ENCODE results near the gene PCSK4. TPM values are rescaled to one million over a fixed set of nuclear protein-coding genes. Genes with fewer than 3 reads are reported as not detected.
"Not testable (repeated sequence)": the region's sequence is repeated elsewhere in the genome, so short reads cannot be mapped to it uniquely, and the experiment has no call there.

PCSK4 gene
- total RNA-seq, 1 experiment from 2014 or later, result 0.34 TPM

DNA sequence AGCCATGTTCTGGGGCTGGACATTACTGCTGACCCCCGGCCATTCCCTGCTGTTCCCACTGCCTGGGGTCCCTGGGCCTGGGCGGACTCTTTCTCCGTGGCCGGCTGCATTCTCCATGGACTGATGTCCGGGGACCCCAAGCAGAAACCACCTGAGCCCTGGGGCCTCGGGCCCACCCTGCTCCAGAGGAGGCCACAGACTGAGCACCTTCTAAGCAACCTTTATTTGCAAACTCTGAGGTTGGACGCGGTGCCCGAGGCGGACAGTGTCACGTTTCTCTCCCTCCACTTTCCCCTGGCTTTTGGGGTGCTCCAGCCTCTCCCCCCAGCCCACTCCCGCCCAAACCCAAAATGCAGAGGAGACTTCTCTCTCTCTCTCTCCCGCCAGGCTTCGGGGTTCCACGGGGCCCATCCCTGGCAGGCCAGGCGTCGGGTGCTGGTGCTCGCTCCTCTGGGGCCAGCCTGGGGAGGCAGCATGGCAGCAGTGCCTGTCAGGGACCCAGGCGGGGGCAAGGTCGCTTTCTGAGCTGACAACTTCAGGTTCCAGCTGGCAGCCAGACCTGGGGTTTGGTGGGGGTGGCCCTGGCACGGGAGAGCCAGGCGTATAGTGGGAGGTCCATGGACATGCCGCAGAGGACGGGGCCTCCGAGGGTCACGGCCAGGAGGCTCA lies 8.8 kb downstream of the PCSK4 start:
- H3K9me3 ChIP-seq (replicated peaks), result no peaks in the 10 kb centered on the region
- H3K4me3 ChIP-seq, result no peak overlapping the region
- H3K4me1 ChIP-seq (replicated peaks), result peaks cover 12% of the 10 kb centered on the region
- no peaks in the 10 kb centered on the region for H3K27me3 ChIP-seq (replicated peaks)
- no peak overlapping the region for H3K27ac ChIP-seq
- H3K36me3 ChIP-seq, result peaks cover 9% of the 10 kb centered on the region; the same call in 1 of the 2 replicates
- DNase-seq (ENCODE audit: low read depth in 1 of 2, low spot score in 2 of 2), result no peak

DNA sequence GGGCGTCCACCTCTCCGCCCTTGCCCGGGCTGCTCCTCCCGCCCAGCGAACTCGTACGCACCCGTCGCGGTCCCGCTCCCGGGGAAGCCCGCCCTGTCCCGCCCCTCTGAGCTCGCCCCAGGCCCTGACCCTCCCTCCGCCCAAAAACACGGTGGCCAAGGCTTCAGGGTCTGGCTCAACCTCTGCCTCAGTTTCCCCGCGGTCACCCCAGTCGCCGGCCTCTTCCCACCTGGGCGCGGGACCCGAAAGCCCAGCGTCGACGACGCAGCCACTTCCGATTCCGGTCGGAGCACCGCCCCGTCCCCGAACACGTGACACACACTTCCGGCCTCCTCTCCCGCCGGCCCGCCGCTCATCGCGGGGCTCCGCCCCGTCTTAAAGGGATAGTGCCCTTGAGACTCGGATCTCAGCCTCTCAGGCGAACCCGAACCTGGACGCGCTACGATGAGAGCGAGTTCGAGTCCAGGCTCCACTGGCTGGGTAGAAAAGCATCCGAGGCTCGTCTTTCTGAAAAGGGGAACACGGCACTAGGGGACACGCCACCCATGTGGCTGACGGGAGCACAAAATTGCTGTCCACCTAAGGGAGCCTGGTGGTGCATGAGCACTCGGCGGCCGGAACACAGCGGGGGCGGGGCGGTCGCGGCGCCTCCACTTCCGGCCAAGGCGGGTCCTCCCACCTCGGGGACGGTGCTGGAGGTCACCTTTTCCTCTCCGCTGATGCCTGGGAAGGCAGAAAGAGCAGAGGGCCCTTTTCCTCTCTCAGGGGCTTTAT lies 11.0 kb downstream of the PCSK4 start, which contains the start of gene C19orf25:
C19orf25 (minus strand) TSS at position 282 of the 774 bp plus-strand sequence. CDS start 312 bp downstream, outside the sequence.
- H3K27ac ChIP-seq, result peak within 1 kb of the TSS; percentile 33

DNA sequence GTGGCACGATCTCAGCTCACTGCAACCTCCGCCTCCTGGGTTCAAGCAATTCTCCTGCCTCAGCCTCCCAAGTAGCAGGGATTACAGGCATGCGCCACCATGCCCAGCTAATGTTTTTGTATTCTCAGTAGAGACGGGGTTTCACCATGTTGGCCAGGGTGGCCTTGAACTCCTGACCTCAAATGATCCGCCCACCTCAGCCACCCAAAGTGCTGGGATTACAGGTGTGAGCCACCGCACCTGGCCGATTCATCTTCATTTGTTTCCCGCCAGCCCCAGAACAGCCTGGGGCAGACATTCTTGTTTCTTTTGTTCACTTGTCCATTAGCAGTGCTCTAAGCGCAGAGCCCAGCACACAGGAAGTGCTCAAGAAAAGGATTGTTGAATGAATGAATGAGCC lies 13.1 kb downstream of the PCSK4 start:
- H3K36me3 ChIP-seq, result peaks cover 25% of the 10 kb centered on the region
- not testable (repeated sequence) for H3K27ac ChIP-seq; H3K27me3 ChIP-seq (replicated peaks); H3K4me3 ChIP-seq; H3K9me3 ChIP-seq (replicated peaks); DNase-seq (ENCODE audit: low read depth in 1 of 2, low spot score in 2 of 2)
- H3K4me1 ChIP-seq (replicated peaks), result peaks cover 12% of the 10 kb centered on the region

More for the DNA sequence above, 11.0 kb downstream of the PCSK4 start, which contains the start of gene C19orf25:
- Histone ChIP-seq H3K4me3 (peak within 1 kb of the TSS; percentile 55), H3K9me3 (replicated peaks) (no peaks in the 10 kb centered on the region), H3K4me1 (replicated peaks) (peaks cover 12% of the 10 kb centered on the region), H3K36me3 (peaks cover 25% of the 10 kb centered on the region), H3K27me3 (replicated peaks) (no peaks in the 10 kb centered on the region)
- DNase-seq (ENCODE audit: low read depth in 1 of 2, low spot score in 2 of 2), result peak; percentile 96

DNA sequence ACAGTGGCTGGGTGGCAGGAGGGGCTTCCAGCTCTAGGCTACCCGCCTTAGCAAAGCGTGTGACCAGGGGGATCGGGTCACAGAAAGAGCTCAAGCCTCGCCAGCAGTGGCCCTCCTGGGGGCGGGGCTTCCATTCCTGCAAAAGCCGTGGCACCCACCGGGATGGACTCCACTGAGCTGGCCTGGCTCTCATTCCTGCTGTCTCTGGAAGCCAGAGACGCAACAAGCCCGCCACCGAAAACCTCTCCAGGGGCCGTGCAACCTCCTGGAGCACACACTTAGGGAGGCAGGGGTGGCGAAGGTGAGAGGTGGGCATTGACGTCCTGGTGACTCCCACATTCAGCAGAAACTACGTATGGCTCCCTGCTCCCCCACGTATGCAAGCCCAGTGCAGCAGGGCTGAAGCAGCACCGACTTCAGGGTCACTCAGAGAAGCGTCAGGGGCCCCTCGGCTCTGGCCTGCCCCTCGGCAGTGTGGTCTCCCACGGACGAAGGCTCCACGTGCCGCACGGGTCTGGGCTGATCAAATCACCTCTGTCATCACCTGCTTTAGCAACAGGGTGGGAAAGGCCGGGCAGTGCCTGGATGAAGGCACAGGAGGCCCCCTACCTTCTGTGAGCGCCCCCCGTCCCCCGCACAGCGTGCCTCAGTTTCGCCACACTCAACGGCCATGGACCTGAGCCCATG lies 14.3 kb downstream of the PCSK4 start:
- Histone ChIP-seq H3K4me3 (no peak overlapping the region), H3K36me3 (peaks cover 25% of the 10 kb centered on the region), H3K27me3 (replicated peaks) (peaks cover 21% of the 10 kb centered on the region), H3K27ac (no peak overlapping the region), H3K4me1 (replicated peaks) (peaks cover 16% of the 10 kb centered on the region), H3K9me3 (replicated peaks) (no peaks in the 10 kb centered on the region)
- no peak for DNase-seq (ENCODE audit: low read depth in 1 of 2, low spot score in 2 of 2)

DNA sequence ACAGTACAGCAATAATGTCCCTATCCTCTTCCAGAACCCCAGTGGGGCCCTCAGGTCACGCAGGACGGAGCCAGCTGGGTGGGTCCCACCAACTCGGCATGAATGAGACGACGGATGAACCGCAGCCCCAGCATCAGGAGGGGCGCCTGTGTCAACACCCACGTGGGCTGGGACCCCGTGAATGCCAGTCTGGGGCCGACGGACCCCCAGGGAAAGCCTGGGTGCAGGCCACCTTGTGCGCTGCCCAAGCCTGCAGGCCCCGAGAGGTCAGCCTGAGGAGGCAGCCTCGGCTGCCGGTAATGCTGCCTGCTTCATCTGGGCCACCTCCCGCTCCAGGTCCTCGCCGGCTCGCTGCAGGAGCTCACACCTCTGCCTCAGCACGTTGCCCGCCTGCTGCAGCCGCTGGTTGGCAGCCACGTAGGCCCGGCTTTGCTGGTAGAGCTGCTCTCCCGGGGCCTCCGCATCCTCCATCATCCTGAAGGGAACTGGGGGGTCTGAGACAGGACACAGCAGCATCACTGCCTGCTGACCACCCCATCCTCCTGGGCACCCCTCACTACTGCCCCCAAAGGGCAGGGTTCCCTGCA lies 15.3 kb downstream of the PCSK4 start:
- peaks cover 4% of the 10 kb centered on the region; the same call in 1 of the 2 replicates for H3K9me3 ChIP-seq (replicated peaks)
- DNase-seq (ENCODE audit: low read depth in 1 of 2, low spot score in 2 of 2), result no peak
- peaks cover 26% of the 10 kb centered on the region for H3K4me1 ChIP-seq (replicated peaks)

DNA sequence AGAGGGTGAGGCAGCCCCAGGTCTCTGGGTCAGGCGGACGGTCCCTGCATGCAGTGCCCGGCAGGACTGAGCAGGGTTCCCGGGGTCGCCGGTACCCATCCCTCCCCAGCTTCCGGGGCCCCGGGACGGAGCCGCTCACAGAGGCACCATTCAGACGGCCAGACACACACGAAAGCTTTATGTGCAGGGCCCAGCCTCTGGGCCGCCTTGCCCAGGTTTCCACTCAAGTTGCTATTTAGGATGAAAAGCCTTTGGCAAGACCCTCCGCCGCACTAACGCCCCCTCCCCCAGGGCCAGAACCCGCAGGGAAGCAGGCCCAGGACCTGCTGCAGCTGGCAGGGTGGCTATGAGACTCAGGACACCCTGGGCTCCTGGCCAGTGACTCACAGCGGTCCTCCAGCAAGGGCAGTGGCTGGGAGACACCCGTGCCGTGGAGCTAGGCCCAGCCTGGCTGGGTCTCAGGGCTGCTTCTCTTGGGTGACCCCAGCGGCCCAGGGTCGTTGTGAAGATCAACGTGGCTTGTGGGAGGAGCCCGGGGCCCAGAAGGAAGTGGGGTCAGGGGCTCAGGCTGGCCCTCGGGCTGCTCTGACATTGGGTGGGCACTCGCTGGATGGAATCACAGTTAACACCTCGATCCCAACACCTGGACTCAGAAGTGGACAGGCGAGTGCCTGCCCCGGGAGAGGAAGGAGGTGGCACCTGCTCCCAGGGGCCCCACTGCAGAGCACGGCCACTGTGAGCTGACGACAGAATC lies 16.0 kb downstream of the PCSK4 start:
- H3K4me3 ChIP-seq, result no peak overlapping the region
- peaks cover 4% of the 10 kb centered on the region; the same call in 1 of the 2 replicates for H3K9me3 ChIP-seq (replicated peaks)
- H3K27me3 ChIP-seq (replicated peaks), result peaks cover 35% of the 10 kb centered on the region
- DNase-seq (ENCODE audit: low read depth in 1 of 2, low spot score in 2 of 2), result no peak
- H3K27ac ChIP-seq, result no peak overlapping the region
- H3K36me3 ChIP-seq, result peaks cover 28% of the 10 kb centered on the region
- peaks cover 28% of the 10 kb centered on the region for H3K4me1 ChIP-seq (replicated peaks)

More for the DNA sequence above, 15.3 kb downstream of the PCSK4 start:
- Histone ChIP-seq H3K27me3 (replicated peaks) (peaks cover 31% of the 10 kb centered on the region), H3K4me3 (no peak overlapping the region), H3K36me3 (peaks cover 26% of the 10 kb centered on the region), H3K27ac (no peak overlapping the region)

DNA sequence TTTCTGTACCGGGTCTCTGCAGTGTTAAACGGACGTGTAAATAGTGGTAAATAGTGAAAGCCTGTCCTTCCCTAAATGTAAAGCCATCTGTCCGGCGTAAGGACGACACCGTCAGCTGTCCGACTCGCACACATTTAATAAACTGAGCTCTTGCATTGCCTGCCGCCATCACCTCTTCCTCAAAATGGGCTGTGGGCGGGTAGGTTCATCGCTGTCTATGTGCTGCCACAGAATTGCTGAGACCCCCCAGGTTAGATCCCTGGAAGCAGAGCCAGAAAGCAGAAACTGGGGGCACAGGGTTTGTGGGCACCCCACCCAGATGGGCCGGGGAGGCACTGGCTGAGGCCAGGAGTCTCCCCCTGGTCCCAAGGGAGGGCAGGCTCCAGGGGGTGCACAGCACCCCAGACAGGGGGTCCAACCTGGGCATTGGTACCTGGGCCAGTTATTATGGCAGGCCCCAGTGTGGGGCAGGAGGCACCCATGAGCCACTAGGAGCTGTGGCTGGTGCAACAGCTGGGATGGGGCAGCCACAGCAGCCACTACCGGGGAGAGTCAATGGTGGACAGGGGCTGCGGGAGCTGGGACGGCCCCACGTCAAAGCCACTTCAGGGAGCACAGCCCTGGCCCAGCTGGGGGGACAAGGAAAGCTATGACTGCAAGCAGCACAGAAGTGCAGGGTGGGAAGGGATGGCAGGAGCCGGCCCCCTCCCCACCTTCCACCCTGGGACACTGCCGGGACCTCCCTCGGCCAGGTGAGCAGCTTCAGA lies 16.9 kb downstream of the PCSK4 start:
- H3K4me1 ChIP-seq (replicated peaks), result peaks cover 35% of the 10 kb centered on the region
- DNase-seq (ENCODE audit: low read depth in 1 of 2, low spot score in 2 of 2), result no peak
- no peak overlapping the region for H3K27ac ChIP-seq
- H3K4me3 ChIP-seq, result no peak overlapping the region
- H3K27me3 ChIP-seq (replicated peaks), result peaks cover 45% of the 10 kb centered on the region
- peaks cover 4% of the 10 kb centered on the region; the same call in 1 of the 2 replicates for H3K9me3 ChIP-seq (replicated peaks)
- peaks cover 28% of the 10 kb centered on the region for H3K36me3 ChIP-seq

DNA sequence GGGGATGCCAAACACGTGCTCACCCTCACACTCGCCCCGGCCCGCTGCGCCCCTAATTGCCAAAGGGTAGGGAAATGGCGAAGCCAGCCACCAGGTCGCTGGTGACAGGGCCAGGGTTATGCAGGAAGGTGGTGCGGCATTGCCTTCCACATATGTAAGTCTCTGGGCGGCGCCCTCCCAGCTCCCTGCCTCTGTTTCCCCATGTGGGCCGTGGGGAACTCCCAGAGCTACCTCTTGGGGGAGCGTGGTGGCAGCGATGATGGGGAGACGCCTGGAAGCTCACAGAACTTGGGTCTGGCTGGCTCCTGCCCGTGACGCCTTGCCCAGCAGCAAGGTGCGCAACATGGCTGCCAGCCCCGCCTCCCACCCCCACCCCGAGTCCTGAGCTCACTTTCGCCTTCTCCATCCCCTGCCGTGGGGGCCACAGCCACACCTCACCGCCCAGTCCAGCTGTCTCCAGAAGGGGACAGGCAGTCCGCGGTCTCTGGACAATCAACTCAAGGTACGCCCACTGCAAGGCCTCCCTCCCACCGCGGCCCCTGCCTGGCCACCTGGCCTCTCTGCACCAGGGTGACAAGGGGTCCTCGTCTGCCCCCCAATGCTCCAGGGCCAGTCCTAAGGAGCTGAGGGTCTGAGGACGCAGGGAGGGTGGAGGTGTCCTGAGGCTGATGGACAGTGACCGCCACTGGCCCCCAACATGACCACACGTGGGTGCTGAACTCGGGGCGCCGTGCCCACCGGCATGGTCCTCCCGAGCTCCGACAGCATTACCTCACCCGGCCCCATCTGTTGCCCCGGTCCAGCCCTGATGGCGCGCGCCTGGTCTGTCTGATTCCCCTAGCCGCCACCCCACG lies 17.7 kb downstream of the PCSK4 start:
- no peak for DNase-seq (ENCODE audit: low read depth in 1 of 2, low spot score in 2 of 2)
- H3K36me3 ChIP-seq, result peaks cover 27% of the 10 kb centered on the region
- H3K9me3 ChIP-seq (replicated peaks), result peaks cover 4% of the 10 kb centered on the region; the same call in 1 of the 2 replicates
- peaks cover 34% of the 10 kb centered on the region for H3K4me1 ChIP-seq (replicated peaks)
- H3K27ac ChIP-seq, result no peak overlapping the region
- H3K27me3 ChIP-seq (replicated peaks), result peaks cover 53% of the 10 kb centered on the region
- H3K4me3 ChIP-seq, result no peak overlapping the region

DNA sequence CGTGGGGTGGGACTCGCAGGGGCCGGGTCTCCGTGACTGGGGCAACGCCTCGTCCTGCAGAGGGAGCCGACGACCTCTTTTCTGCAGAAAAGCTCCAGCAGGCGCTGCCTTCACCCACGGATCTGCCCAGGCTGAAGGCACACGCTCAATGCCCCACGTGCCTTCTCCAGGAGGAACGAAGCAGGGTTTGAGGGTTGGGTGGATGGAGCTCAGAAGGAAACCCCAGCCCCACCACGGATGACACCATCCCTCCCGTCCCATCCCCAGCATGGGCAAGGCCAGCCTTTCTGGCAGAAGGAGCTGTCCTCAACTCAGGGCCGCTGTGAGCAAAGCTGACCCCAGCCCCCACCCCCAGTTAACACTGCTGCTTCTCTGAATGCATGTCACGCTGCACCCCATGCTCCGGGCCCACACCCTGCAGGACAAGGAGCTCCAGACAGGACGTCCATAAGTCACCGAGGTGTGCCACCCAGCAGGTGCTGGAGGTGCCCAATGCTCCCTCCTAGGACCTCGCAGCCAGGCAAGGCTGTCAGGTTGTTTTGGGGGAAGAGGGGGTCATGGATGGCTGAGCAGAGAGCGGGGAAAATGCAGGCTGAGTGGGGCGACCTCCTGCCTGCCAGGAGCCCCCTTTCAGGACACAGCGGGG lies 18.5 kb downstream of the PCSK4 start:
- H3K4me1 ChIP-seq (replicated peaks), result peaks cover 34% of the 10 kb centered on the region

DNA sequence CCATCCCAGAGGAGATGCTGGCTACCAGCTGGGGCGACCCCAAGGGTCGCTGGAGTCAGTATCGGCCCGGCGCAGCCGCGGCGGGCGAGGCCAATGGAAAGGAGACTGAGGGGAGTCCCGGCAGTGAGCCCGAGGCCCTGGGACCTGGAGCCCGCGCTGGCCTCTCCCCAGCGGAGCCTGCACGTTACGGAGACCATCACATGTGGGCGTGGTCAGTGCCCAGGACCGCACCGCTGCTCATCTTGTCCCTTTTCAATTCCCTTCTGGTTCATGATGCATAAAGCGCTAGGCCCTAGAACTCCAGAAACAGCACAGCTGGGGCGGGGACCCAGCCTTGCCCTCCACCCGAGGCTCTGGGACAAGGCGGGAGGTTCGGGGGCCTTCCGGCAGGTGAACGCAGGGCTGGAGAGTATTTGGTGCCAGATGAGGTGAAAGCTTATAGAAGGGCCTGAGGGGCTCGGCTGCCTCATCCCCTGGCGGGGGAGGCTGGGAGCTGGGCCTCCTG lies 19.1 kb downstream of the PCSK4 start:
- Histone ChIP-seq H3K27me3 (replicated peaks) (peaks cover 62% of the 10 kb centered on the region), H3K36me3 (peaks cover 16% of the 10 kb centered on the region), H3K9me3 (replicated peaks) (peaks cover 4% of the 10 kb centered on the region; the same call in 1 of the 2 replicates), H3K27ac (no peak overlapping the region), H3K4me1 (replicated peaks) (peaks cover 34% of the 10 kb centered on the region), H3K4me3 (no peak overlapping the region)
- DNase-seq (ENCODE audit: low read depth in 1 of 2, low spot score in 2 of 2), result peak in 1 of 2 experiments; percentile 14

More for the DNA sequence above, 18.5 kb downstream of the PCSK4 start:
- peaks cover 21% of the 10 kb centered on the region for H3K36me3 ChIP-seq
- DNase-seq (ENCODE audit: low read depth in 1 of 2, low spot score in 2 of 2), result no peak
- no peak overlapping the region for H3K27ac ChIP-seq
- peaks cover 4% of the 10 kb centered on the region; the same call in 1 of the 2 replicates for H3K9me3 ChIP-seq (replicated peaks)
- H3K27me3 ChIP-seq (replicated peaks), result peaks cover 61% of the 10 kb centered on the region
- H3K4me3 ChIP-seq, result no peak overlapping the region

Measured in SJSA1 (cell line).